Uterus (tissue), 4 donors: ENCODE results near the gene PCMTD2. TPM values are rescaled to one million over a fixed set of nuclear protein-coding genes. Genes with fewer than 3 reads are reported as not detected.

Source experiments
- DNase-seq, 2 donors: peaks; one replicate each; pipeline ENCODE4 v3.0.0-alpha.2; 2019 to 2020
- H3K27ac ChIP-seq, 2 donors: fragments of 200-600 bp; sonication (generic); 1 replicate in 1 of 2; 2 replicates in 1 of 2; pipeline ENCODE4 v1.5.1; 2016 to 2018
- H3K27me3 ChIP-seq, 2 donors: fragments of 200-600 bp; sonication (generic); one replicate each; pipeline ENCODE4 v1.5.1; 2018 to 2019; ENCODE audit warnings: control low read depth in 1 of 2
- H3K36me3 ChIP-seq, 2 donors: fragments of 200-600 bp; sonication (generic); one replicate each; pipeline ENCODE4 v1.5.1; 2019; ENCODE audit warnings: control low read depth in 1 of 2
- H3K4me1 ChIP-seq, 2 donors: fragments of 200-600 bp; sonication (generic); one replicate each; pipeline ENCODE4 v1.5.1; 2018 to 2019; ENCODE audit warnings: control low read depth in 1 of 2
- H3K4me3 ChIP-seq, 2 donors: fragments of 200-600 bp; sonication (generic); 1 replicate in 1 of 2; 2 replicates in 1 of 2; pipeline ENCODE4 v1.5.1; 2018 to 2019; ENCODE audit warnings: mild to moderate bottlenecking in 1 of 2
- H3K9me3 ChIP-seq, 2 donors: fragments of 200-600 bp; sonication (generic); one replicate each; pipeline ENCODE4 v1.5.1; 2019; ENCODE audit warnings: control low read depth in 1 of 2
- POLR2A ChIP-seq, 2 donors: fragments of 450-650 bp; IDR thresholded peaks; one replicate each; pipeline ENCODE4 v1.6.1; 2016; ENCODE audit warnings: antibody characterized with exemption in 2 of 2, mild to moderate bottlenecking in 1 of 2, moderate library complexity in 1 of 2
- intact Hi-C: fragments of 100-400 bp; cut with DNase I; formaldehyde crosslinking; loops from one replicate; pipeline ENCODE4 v1.15.1; 2023; ENCODE audit warnings: low total_unique reads
- total RNA-seq, 4 donors: library from RNA; depleted of rRNA in 3 of 4; stranded (reverse); fragments of >200 nt in 3 of 4; gene quantifications; one replicate each; pipeline versions ENCODE4 v1.1.0 to v1.2.4, GENCODE V29; 2014 to 2023
- TF ChIP-seq, protein P1 (sequence below), 4 experiments: fragments of 200-600 bp in 2 of 4; fragments of 450-650 bp in 2 of 4; sonication (generic) in 2 of 4; IDR thresholded peaks; one replicate each; pipeline ENCODE4 v1.5.1; 2016 to 2019; ENCODE audit warnings: antibody characterized with exemption in 4 of 4, mild to moderate bottlenecking in 2 of 4, moderate library complexity in 1 of 4
- donor health status: DM: yes; HTN: yes; CAD: no.

The PCMTD2 gene
- 100 to 1,000 TPM in 1 of 4 donors, 10 to 100 TPM in 3; 50.5 to 162 (median 66.1) TPM for total RNA-seq

DNA sequence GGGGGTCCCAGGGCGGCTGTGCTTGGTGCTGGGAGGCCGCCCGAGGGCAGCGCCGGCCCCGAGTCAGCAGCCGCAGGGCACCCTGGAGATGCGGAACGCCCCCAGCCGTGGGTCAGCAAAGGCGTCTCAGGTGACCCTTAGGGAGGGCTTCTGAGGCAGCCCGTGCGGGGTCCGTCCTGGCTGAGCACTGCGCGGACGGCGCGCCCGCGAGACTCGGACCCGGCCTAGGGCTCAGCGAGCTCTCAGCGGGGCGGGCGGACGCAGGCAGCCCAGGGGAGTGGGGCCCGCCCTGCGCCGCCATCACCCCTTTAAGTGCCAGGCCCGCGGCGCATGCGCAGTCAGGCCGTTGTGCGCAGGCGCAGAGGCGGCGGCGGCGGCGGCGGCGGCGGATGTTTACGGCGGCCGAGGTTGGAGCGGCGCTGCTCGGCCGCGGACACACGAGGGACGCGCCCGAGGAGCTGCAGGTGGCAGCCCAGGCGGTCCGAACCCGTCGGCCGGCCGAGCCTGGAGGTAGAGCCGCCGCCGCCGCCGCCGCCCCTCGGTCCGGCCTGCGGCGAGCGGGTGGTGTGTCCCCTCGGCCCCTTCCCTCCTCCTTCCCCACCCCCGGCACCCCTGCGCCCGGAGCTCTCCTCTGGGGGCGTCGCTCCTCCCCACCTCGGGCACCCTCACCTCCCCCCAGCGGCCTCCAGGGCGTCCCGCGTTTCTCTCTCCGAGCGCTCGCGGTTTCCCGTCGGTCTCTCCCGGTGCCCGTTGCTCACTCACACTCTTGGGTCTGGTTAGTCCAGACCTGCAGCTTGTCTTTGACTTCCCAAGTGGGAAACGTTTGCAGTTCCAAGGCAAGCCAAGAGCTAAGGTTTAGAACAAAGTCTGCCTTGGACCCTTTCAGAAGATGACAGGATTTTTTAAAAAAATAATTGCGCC is at the start of gene PCMTD2:
PCMTD2 (plus strand) TSS at position 388 of the 921 bp plus-strand sequence. CDS start 4,218 bp downstream, outside the sequence.
- Histone ChIP-seq H3K27ac (peak within 1 kb of the TSS; percentile 82 to 87), H3K4me3 (peak within 1 kb of the TSS; percentile 67 to 76), H3K36me3 (no peaks in the 10 kb centered on the region), H3K27me3 (no peaks in the 10 kb centered on the region), H3K9me3 (no peaks in the 10 kb centered on the region), H3K4me1 (peaks cover 0 to 3% of the 10 kb centered on the region in 2 donors)
- intact Hi-C loops: no loop called here
- peak; percentile 73 to 86 for DNase-seq
- TF ChIP-seq, protein P1, sequence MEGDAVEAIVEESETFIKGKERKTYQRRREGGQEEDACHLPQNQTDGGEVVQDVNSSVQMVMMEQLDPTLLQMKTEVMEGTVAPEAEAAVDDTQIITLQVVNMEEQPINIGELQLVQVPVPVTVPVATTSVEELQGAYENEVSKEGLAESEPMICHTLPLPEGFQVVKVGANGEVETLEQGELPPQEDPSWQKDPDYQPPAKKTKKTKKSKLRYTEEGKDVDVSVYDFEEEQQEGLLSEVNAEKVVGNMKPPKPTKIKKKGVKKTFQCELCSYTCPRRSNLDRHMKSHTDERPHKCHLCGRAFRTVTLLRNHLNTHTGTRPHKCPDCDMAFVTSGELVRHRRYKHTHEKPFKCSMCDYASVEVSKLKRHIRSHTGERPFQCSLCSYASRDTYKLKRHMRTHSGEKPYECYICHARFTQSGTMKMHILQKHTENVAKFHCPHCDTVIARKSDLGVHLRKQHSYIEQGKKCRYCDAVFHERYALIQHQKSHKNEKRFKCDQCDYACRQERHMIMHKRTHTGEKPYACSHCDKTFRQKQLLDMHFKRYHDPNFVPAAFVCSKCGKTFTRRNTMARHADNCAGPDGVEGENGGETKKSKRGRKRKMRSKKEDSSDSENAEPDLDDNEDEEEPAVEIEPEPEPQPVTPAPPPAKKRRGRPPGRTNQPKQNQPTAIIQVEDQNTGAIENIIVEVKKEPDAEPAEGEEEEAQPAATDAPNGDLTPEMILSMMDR (IDR thresholded peaks at IDR 0.05): peak in 1 of 4 experiments; percentile 6
- TF ChIP-seq POLR2A (IDR thresholded peaks at IDR 0.05): peak; percentile 72 to 73

DNA sequence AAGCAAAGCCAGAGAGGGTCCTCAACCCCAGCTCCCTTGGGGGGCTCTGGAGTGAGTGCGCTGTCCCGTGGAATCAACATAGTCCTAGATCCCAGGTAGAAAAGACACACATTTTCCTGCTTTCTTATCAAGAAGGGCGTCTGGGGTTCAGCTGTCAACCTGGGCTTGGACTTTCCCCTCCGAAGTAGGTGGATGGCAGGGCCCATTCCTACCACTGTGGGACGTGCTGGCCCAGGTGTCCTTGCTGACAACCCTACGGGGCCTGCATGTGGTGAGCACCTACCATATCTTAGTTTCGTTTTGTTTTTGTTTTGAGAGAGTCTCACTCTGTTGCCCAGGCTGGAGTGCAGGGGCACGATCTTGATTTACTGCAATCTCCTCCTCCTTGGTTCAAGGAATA is 48.9 kb upstream of the PCMTD2 start:
- Histone ChIP-seq H3K27ac (no peak overlapping the region), H3K27me3 (no peaks in the 10 kb centered on the region), H3K4me1 (no peaks in the 10 kb centered on the region), H3K9me3 (no peaks in the 10 kb centered on the region), H3K4me3 (no peak overlapping the region), H3K36me3 (no peaks in the 10 kb centered on the region)
- no peak for DNase-seq
- intact Hi-C loops: no loop called here
- TF ChIP-seq, protein P1 (IDR thresholded peaks at IDR 0.05): no peak
- no peak for TF ChIP-seq POLR2A (IDR thresholded peaks at IDR 0.05)

DNA sequence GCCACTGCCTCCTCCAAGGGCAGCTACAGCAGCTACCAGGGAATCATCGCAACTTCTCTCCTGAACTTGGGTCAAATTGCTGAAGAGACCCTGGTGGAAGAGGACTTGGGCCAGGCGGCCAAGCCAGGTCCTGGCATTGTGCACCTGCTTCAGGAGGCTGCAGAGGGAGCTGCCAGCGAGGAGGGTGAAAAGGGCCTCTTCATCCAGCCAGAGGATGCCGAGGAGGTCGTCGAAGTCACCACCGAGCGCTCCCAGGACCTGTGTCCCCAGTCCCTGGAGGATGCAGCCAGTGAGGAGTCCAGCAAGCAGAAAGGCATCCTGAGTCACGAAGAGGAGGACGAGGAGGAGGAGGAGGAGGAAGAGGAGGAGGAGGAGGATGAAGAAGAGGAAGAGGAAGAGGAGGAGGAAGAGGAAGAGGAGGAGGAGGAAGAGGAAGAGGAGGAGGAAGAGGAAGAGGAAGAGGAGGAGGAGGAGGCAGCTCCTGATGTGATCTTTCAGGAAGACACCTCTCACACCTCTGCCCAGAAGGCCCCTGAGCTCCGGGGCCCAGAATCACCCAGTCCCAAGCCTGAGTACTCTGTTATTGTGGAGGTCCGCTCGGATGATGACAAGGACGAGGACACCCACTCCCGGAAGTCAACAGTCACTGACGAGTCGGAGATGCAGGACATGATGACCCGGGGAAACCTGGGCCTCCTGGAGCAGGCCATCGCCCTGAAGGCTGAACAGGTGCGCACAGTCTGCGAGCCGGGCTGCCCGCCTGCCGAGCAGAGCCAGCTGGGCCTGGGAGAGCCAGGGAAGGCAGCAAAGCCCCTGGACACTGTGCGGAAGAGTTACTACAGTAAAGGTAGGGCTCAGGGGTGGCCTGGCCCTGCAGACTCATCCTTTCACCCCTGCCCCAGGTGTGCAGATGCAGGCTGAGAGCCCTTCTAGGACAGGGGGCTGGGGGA is 47.6 kb upstream of the PCMTD2 start:
- intact Hi-C loops: no loop called here
- TF ChIP-seq POLR2A (IDR thresholded peaks at IDR 0.05): no peak
- TF ChIP-seq, protein P1 (IDR thresholded peaks at IDR 0.05): no peak

DNA sequence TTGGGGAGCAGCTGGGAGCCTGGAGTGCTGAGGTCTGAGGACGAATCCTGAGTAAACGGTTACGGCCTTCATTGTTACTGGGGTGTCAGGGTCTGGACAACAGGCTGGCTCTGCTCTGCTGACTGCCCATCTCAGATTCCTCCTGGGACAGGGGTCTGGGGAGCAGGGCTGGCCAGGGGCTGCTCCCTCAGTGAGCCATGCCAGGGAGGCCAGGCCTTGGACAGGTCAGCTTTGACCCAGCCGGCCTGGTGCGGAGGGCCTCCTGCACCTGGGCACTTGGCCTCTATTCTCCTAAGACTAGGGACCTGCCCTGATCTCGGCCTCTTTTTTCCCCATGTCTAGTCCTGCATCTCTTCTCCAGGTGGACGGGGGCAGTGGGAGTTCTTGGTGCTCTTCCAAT is 46.4 kb upstream of the PCMTD2 start:
- TF ChIP-seq, protein P1 (IDR thresholded peaks at IDR 0.05): no peak
- TF ChIP-seq POLR2A (IDR thresholded peaks at IDR 0.05): no peak
- H3K36me3 ChIP-seq: no peaks in the 10 kb centered on the region
- H3K9me3 ChIP-seq: no peaks in the 10 kb centered on the region
- DNase-seq: no peak
- H3K27me3 ChIP-seq: no peaks in the 10 kb centered on the region
- intact Hi-C loops: no loop called here
- no peak overlapping the region for H3K4me3 ChIP-seq
- peaks cover 3 to 7% of the 10 kb centered on the region in 2 donors for H3K4me1 ChIP-seq
- H3K27ac ChIP-seq: no peak overlapping the region

More for the DNA sequence above, 47.6 kb upstream of the PCMTD2 start:
- no peak for DNase-seq
- no peak overlapping the region for H3K4me3 ChIP-seq
- peaks cover under 1 to 3% of the 10 kb centered on the region in 2 donors for H3K4me1 ChIP-seq
- H3K36me3 ChIP-seq: no peaks in the 10 kb centered on the region
- H3K9me3 ChIP-seq: no peaks in the 10 kb centered on the region
- no peaks in the 10 kb centered on the region for H3K27me3 ChIP-seq
- H3K27ac ChIP-seq: no peak overlapping the region
